GM13976 (cell line): ENCODE measurements around the gene HSDL2.
A peak's percentile ranks its signal among the peaks of the same experiment; 100 is the strongest.

ENCODE experiments used
- DNase-seq: peaks from one replicate; pipeline ENCODE4 v3.0.0; 2012; ENCODE audit warnings: low spot score
- CTCF ChIP-seq: IDR thresholded peaks from 2 replicates; pipeline ENCODE4 v1.5.1; 2012; ENCODE audit warnings: borderline replicate concordance, mild to moderate bottlenecking; ENCODE audit not compliant: insufficient read depth; ENCODE audit errors: extremely low read depth, missing control alignments, control extremely low read depth
- in situ Hi-C: fragments of 300-500 bp; cut with MboI; formaldehyde crosslinking; loops from one replicate; pipeline ENCODE4 v1.12.0; 2022; ENCODE audit warnings: low sequenced_read_pairs, mixed read lengths, inconsistent platforms; ENCODE audit not compliant: unreplicated experiment

The HSDL2 gene

DNA sequence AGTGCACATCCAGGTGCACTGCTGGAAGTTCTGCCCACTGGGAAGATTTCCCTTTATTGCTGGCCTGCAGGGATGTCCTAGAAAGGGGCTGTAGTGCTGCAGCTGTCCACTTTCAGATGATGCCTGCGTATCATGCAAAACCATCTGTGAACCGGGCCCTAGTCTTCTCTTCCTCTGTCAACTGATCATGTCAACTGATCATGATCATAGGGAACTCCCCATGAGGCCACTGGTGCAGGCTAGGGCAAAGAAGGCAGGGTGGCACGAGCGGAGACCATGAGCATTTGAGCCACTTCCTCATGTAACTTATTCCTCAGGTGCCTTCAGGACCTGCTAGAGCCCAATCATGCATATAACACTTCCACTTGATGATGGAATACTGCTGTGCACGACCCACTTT, 4.5 kb upstream of the HSDL2 start:
- no peak for TF ChIP-seq CTCF
- in situ Hi-C loops, result no loop called here
- no peak for DNase-seq

- no peak for DNase-seq
- in situ Hi-C loops, result no loop called here
- TF ChIP-seq CTCF, result no peak
Observed at GRCh38 chr9:112377087-112377486, 2.8 kb upstream of the HSDL2 start.

GRCh38 chr9:112377684-112378327, 2.1 kb upstream of the HSDL2 start:
- no peak for TF ChIP-seq CTCF
- in situ Hi-C loops, result no loop called here
- no peak for DNase-seq

GRCh38 chr9:112378328-112379176, 1.4 kb upstream of the HSDL2 start:
- in situ Hi-C loops, result no loop called here
- DNase-seq, result no peak

GRCh38 chr9:112379177-112380101, 469 bp upstream of the HSDL2 start:
- in situ Hi-C loops, result no loop called here
- TF ChIP-seq CTCF, result no peak
- DNase-seq, result peak; percentile 97

More at GRCh38 chr9:112378328-112379176, 1.4 kb upstream of the HSDL2 start:
- TF ChIP-seq CTCF, result no peak

- no peak for TF ChIP-seq CTCF
- DNase-seq, result peak; percentile 32
- in situ Hi-C loops, result no loop called here
Observed at GRCh38 chr9:112380825-112381221, 915 bp downstream of the HSDL2 start.
